Stimulated activated CD8-positive, alpha-beta memory T cell treated with anti-CD3 and anti-CD28 coated beads, Interleukin-7, amount 100 ng/mL, for 1 hour (primary cell): Measurements from ENCODE around the gene DCANP1.

Experiments used
- DNase-seq, 2 donors: peaks; one replicate each; pipeline ENCODE4 v3.0.0-alpha.2; 2020; ENCODE audit warnings: low read depth in 2 of 2

The DCANP1 gene

GRCh38 chr5:135456238-135457099, 9.3 kb upstream of the DCANP1 start:
- DNase-seq = no peak

GRCh38 chr5:135455876-135456237, 8.7 kb upstream of the DCANP1 start:
- DNase-seq = no peak

GRCh38 chr5:135454946-135455345, 7.8 kb upstream of the DCANP1 start:
- DNase-seq = no peak

- DNase-seq = no peak
Observed at GRCh38 chr5:135453613-135454012, 6.5 kb upstream of the DCANP1 start.

- DNase-seq = no peak
Observed at GRCh38 chr5:135452321-135453030, 5.3 kb upstream of the DCANP1 start, which contains the start of gene TIFAB. TSS of gene TIFAB (minus strand) at chr5:135452351. CDS start at chr5:135449939, 2,412 bp downstream.

- DNase-seq = no peak
Observed at GRCh38 chr5:135451581-135452320, 4.6 kb upstream of the DCANP1 start.

- DNase-seq = no peak
Observed at GRCh38 chr5:135450952-135451351, 3.8 kb upstream of the DCANP1 start.

- DNase-seq = no peak
Observed at GRCh38 chr5:135450336-135450735, 3.2 kb upstream of the DCANP1 start.

GRCh38 chr5:135449644-135450043, 2.5 kb upstream of the DCANP1 start:
- no peak for DNase-seq

- no peak for DNase-seq
Observed at GRCh38 chr5:135448791-135449507, 1.8 kb upstream of the DCANP1 start.

GRCh38 chr5:135448071-135448739, 1.1 kb upstream of the DCANP1 start:
- DNase-seq = no peak

- DNase-seq = no peak
Observed at GRCh38 chr5:135446615-135447014, 533 bp downstream of the DCANP1 start.

- no peak for DNase-seq
Observed at GRCh38 chr5:135446206-135446605, 942 bp downstream of the DCANP1 start.

- DNase-seq = no peak
Observed at GRCh38 chr5:135445306-135445985, 1.7 kb downstream of the DCANP1 start.

GRCh38 chr5:135444881-135445280, 2.3 kb downstream of the DCANP1 start:
- DNase-seq = no peak

GRCh38 chr5:135444360-135444759, 2.8 kb downstream of the DCANP1 start:
- no peak for DNase-seq

- DNase-seq = no peak
Observed at GRCh38 chr5:135443161-135443960, 3.8 kb downstream of the DCANP1 start.

- no peak for DNase-seq
Observed at GRCh38 chr5:135442431-135443160, 4.6 kb downstream of the DCANP1 start.

GRCh38 chr5:135441919-135442318, 5.2 kb downstream of the DCANP1 start:
- no peak for DNase-seq
